Testis (tissue), 2 donors: ENCODE data around the gene CPLX3.

ENCODE experiments used
- CTCF ChIP-seq, 3 experiments: fragments of 450-650 bp in 2 of 3; fragments of 200-600 bp in 1 of 3; sonication (generic) in 1 of 3; IDR thresholded peaks; one replicate each; pipeline ENCODE4 v1.5.1; 2016 to 2019; ENCODE audit warnings: antibody characterized with exemption in 3 of 3, mild to moderate bottlenecking in 2 of 3, moderate library complexity in 1 of 3
- POLR2A ChIP-seq: fragments of 450-650 bp; IDR thresholded peaks from one replicate; pipeline ENCODE4 v1.6.1; 2017; ENCODE audit warnings: antibody characterized with exemption, mild to moderate bottlenecking, moderate library complexity

GRCh38 chr15:74873756-74874424 is 47.5 kb downstream of the CPLX3 start:
- TF ChIP-seq POLR2A: no peak
- TF ChIP-seq CTCF (IDR thresholded peaks at IDR 0.05): no peak
